Adipocyte (in vitro differentiated cells): ENCODE data around the gene HSD17B11.
A peak's percentile ranks its signal among the peaks of the same experiment; 100 is the strongest.
"Not testable (repeated sequence)": the region's sequence is repeated elsewhere in the genome, so short reads cannot be mapped to it uniquely, and the experiment has no call there.

Experiments used
- DNase-seq: peaks from one replicate; pipeline ENCODE4 v3.0.0-alpha.2; 2015; ENCODE audit warnings: low read depth
- H3K27me3 ChIP-seq: replicated peaks from 2 replicates; pipeline ENCODE4 v1.7.0; 2013; ENCODE audit warnings: mild to moderate bottlenecking, low read length, moderate library complexity; ENCODE audit not compliant: control insufficient read depth, insufficient read depth
- H3K36me3 ChIP-seq: 2 replicates; pipeline ENCODE4 v1.7.0; 2013; ENCODE audit warnings: low read length, mild to moderate bottlenecking, moderate library complexity; ENCODE audit not compliant: control insufficient read depth, insufficient read depth, severe bottlenecking
- H3K4me1 ChIP-seq: 2 replicates; pipeline ENCODE4 v1.7.0; 2013; ENCODE audit warnings: mild to moderate bottlenecking, low read length, moderate library complexity; ENCODE audit not compliant: control insufficient read depth, insufficient read depth
- H3K4me3 ChIP-seq: 2 replicates; pipeline ENCODE4 v1.7.0; 2013; ENCODE audit warnings: mild to moderate bottlenecking, low read length, moderate library complexity
- H3K9ac ChIP-seq: 2 replicates; pipeline ENCODE4 v1.7.0; 2013; ENCODE audit warnings: mild to moderate bottlenecking, low read length, moderate library complexity
- H3K9me3 ChIP-seq: 2 replicates; pipeline ENCODE4 v1.7.0; 2013; ENCODE audit warnings: mild to moderate bottlenecking, low read length, moderate library complexity; ENCODE audit not compliant: control insufficient read depth

The HSD17B11 gene

GRCh38 chr4:87354168-87355102 is 36.6 kb downstream of the HSD17B11 start:
- Histone ChIP-seq H3K36me3 (no peaks in the 10 kb centered on the region), H3K4me1 (peaks cover 23% of the 10 kb centered on the region), H3K4me3 (no peak overlapping the region), H3K27me3 (no peaks in the 10 kb centered on the region), H3K9me3 (no peaks in the 10 kb centered on the region), H3K9ac (peak overlapping the region; percentile 34)
- peak; percentile 62 for DNase-seq

- Histone ChIP-seq H3K27me3 (no peaks in the 10 kb centered on the region), H3K9ac (peak overlapping the region; percentile 34), H3K36me3 (no peaks in the 10 kb centered on the region), H3K4me1 (peaks cover 23% of the 10 kb centered on the region), H3K4me3 (no peak overlapping the region), H3K9me3 (no peaks in the 10 kb centered on the region)
- peak; percentile 86 for DNase-seq
Observed at GRCh38 chr4:87353592-87353991, 37.4 kb downstream of the HSD17B11 start.

- H3K9ac ChIP-seq, result no peak overlapping the region
- peaks cover 18% of the 10 kb centered on the region for H3K9me3 ChIP-seq
- no peaks in the 10 kb centered on the region for H3K27me3 ChIP-seq
- peaks cover 15% of the 10 kb centered on the region for H3K4me1 ChIP-seq
- peaks cover 10% of the 10 kb centered on the region for H3K36me3 ChIP-seq
- DNase-seq, result no peak
- H3K4me3 ChIP-seq, result no peak overlapping the region
Observed at GRCh38 chr4:87345139-87345538, 45.8 kb downstream of the HSD17B11 start.

GRCh38 chr4:87342872-87343271 is 48.1 kb downstream of the HSD17B11 start:
- no peak overlapping the region for H3K4me3 ChIP-seq
- H3K4me1 ChIP-seq, result peaks cover 28% of the 10 kb centered on the region
- H3K36me3 ChIP-seq, result peaks cover 10% of the 10 kb centered on the region
- no peak overlapping the region for H3K9ac ChIP-seq
- H3K27me3 ChIP-seq, result no peaks in the 10 kb centered on the region
- H3K9me3 ChIP-seq, result peaks cover 18% of the 10 kb centered on the region
- no peak for DNase-seq

GRCh38 chr4:87341954-87342635 is 48.9 kb downstream of the HSD17B11 start:
- Histone ChIP-seq H3K4me3 (peak overlapping the region; percentile 27), H3K36me3 (peaks cover 14% of the 10 kb centered on the region), H3K9ac (peak overlapping the region; percentile 8), H3K9me3 (peaks cover 18% of the 10 kb centered on the region), H3K4me1 (peaks cover 28% of the 10 kb centered on the region)
- H3K27me3 ChIP-seq, DNase-seq: not testable (repeated sequence)

- H3K9ac ChIP-seq, result peak overlapping the region; percentile 37
- H3K27me3 ChIP-seq, result no peaks in the 10 kb centered on the region
- H3K4me3 ChIP-seq, result peak overlapping the region; percentile 17
- H3K36me3 ChIP-seq, result peaks cover 11% of the 10 kb centered on the region
- H3K9me3 ChIP-seq, result peaks cover 1% of the 10 kb centered on the region
- no peak for DNase-seq
- peaks cover 28% of the 10 kb centered on the region for H3K4me1 ChIP-seq
Observed at GRCh38 chr4:87339440-87339839, 51.5 kb downstream of the HSD17B11 start.

- H3K9ac ChIP-seq, result no peak overlapping the region
- H3K27me3 ChIP-seq, result no peaks in the 10 kb centered on the region
- peaks cover 21% of the 10 kb centered on the region for H3K4me1 ChIP-seq
- peaks cover 11% of the 10 kb centered on the region for H3K9me3 ChIP-seq
- no peak for DNase-seq
- H3K36me3 ChIP-seq, result peaks cover 9% of the 10 kb centered on the region
- H3K4me3 ChIP-seq, result no peak overlapping the region
Observed at GRCh38 chr4:87337361-87337760, 53.6 kb downstream of the HSD17B11 start.

GRCh38 chr4:87333267-87333666 is 57.7 kb downstream of the HSD17B11 start:
- Histone ChIP-seq H3K4me3 (no peak overlapping the region), H3K9me3 (peaks cover 11% of the 10 kb centered on the region), H3K4me1 (no peaks in the 10 kb centered on the region), H3K36me3 (peaks cover 9% of the 10 kb centered on the region), H3K9ac (no peak overlapping the region), H3K27me3 (no peaks in the 10 kb centered on the region)
- no peak for DNase-seq

GRCh38 chr4:87330761-87331160 is 60.2 kb downstream of the HSD17B11 start:
- H3K4me1 ChIP-seq, result no peaks in the 10 kb centered on the region
- no peak for DNase-seq
- no peak overlapping the region for H3K9ac ChIP-seq
- H3K4me3 ChIP-seq, result no peak overlapping the region
- H3K9me3 ChIP-seq, result peaks cover 11% of the 10 kb centered on the region
- no peaks in the 10 kb centered on the region for H3K36me3 ChIP-seq
- H3K27me3 ChIP-seq, result no peaks in the 10 kb centered on the region

- H3K4me3 ChIP-seq, result no peak overlapping the region
- no peaks in the 10 kb centered on the region for H3K27me3 ChIP-seq
- H3K36me3 ChIP-seq, result no peaks in the 10 kb centered on the region
- no peaks in the 10 kb centered on the region for H3K4me1 ChIP-seq
- no peak overlapping the region for H3K9ac ChIP-seq
- no peak for DNase-seq
- no peaks in the 10 kb centered on the region for H3K9me3 ChIP-seq
Observed at GRCh38 chr4:87327136-87327535, 63.9 kb downstream of the HSD17B11 start.

- no peaks in the 10 kb centered on the region for H3K9me3 ChIP-seq
- no peaks in the 10 kb centered on the region for H3K4me1 ChIP-seq
- no peak for DNase-seq
- no peak overlapping the region for H3K4me3 ChIP-seq
- no peak overlapping the region for H3K9ac ChIP-seq
- no peaks in the 10 kb centered on the region for H3K36me3 ChIP-seq
- no peaks in the 10 kb centered on the region for H3K27me3 ChIP-seq
Observed at GRCh38 chr4:87326460-87326859, 64.5 kb downstream of the HSD17B11 start.
